ENCODE data around the gene PDE2A. TPM values are rescaled to one million over a fixed set of nuclear protein-coding genes. Genes with fewer than 3 reads are reported as not detected.

The PDE2A gene
- total RNA-seq, 1 donor from 2014 or later = 403 TPM

DNA sequence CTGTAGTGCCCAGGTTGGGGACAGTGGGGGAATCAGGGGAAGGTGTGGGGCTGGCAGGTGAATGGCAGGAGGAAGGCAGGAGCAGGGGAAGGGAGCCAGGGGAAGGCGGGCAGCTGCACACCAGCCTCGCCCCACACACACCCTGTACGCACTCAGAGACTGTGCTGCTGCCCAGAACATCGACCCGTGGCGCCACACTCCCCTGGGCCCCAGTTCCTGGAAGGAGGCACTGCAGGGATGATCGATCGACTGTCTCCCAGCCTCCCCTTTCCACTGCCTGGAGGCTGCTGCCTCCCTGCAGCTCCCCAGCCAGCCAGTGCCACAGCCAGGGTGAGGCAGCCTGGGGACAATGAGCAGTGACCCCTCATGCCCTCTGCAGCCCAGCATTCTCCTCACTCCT, 19.2 kb downstream of the PDE2A start:
- DNase-seq (ENCODE audit: low spot score in 2 of 2) = no peak
- no peaks in the 10 kb centered on the region for H3K9me3 ChIP-seq
- no peak overlapping the region for H3K4me3 ChIP-seq
- TF ChIP-seq CTCF (IDR thresholded peaks at IDR 0.05) = no peak
- H3K36me3 ChIP-seq = no peaks in the 10 kb centered on the region
- intact Hi-C loops (cut with DNase I) = no loop called here
- H3K27ac ChIP-seq = no peak overlapping the region
- no peaks in the 10 kb centered on the region for H3K4me1 ChIP-seq
- no peaks in the 10 kb centered on the region for H3K27me3 ChIP-seq

GRCh38 chr11:72653649-72654048, 20.6 kb downstream of the PDE2A start:
- intact Hi-C loops (cut with DNase I) = no loop called here
- no peak for TF ChIP-seq CTCF (IDR thresholded peaks at IDR 0.05)
- H3K4me3 ChIP-seq = no peak overlapping the region

DNA sequence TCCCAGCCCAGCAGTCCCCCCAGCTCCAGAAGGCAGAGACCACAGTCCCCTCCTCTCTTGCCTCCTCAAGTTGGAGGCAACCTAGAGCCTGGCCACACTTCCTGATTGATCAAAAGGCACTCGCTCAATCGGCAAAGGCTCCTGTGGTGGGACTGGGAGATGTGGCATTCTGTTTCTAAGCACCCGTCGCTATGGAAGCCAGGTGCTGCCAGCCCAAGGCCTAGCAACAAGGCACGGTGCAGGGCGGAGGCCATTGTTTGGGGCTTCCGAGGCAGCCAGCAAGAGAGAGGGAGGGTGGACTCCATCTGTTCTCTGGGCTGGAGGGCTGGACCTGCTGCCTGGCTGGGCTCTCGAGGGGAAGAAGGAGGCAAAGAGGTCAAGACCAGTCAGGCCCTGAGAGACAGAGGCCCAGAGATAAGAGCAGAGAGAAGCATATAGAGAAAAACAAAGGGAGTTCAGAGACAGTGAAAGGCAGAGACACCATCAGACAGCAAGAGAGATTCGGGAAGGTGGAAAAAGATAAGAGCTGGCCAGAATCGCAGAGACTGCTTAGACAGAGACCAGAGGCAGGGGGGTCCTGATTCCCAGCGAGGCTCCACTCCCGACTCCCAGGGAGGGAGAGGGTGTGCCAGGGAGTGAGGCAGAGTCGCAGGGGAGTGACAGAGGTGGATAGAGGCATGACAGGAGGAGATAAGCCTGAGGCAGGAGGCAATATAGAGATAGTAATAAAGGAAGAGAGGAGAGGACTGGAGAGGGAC, 21.2 kb downstream of the PDE2A start:
- Histone ChIP-seq H3K27me3 (no peaks in the 10 kb centered on the region), H3K4me3 (no peak overlapping the region), H3K4me1 (no peaks in the 10 kb centered on the region), H3K27ac (no peak overlapping the region), H3K36me3 (no peaks in the 10 kb centered on the region), H3K9me3 (no peaks in the 10 kb centered on the region)
- no peak for TF ChIP-seq CTCF (IDR thresholded peaks at IDR 0.05)
- DNase-seq (ENCODE audit: low spot score in 2 of 2) = no peak
- intact Hi-C loops (cut with DNase I) = no loop called here

More at GRCh38 chr11:72653649-72654048, 20.6 kb downstream of the PDE2A start:
- no peak overlapping the region for H3K27ac ChIP-seq
- H3K36me3 ChIP-seq = no peaks in the 10 kb centered on the region
- no peak for DNase-seq (ENCODE audit: low spot score in 2 of 2)
- no peaks in the 10 kb centered on the region for H3K9me3 ChIP-seq
- no peaks in the 10 kb centered on the region for H3K27me3 ChIP-seq
- H3K4me1 ChIP-seq = no peaks in the 10 kb centered on the region

GRCh38 chr11:72652133-72652532, 22.1 kb downstream of the PDE2A start:
- no peak for TF ChIP-seq CTCF (IDR thresholded peaks at IDR 0.05)
- H3K4me1 ChIP-seq = no peaks in the 10 kb centered on the region
- no peaks in the 10 kb centered on the region for H3K36me3 ChIP-seq
- no peaks in the 10 kb centered on the region for H3K9me3 ChIP-seq
- no peak overlapping the region for H3K27ac ChIP-seq
- no peaks in the 10 kb centered on the region for H3K27me3 ChIP-seq
- intact Hi-C loops (cut with DNase I) = no loop called here
- H3K4me3 ChIP-seq = no peak overlapping the region
- no peak for DNase-seq (ENCODE audit: low spot score in 2 of 2)

DNA sequence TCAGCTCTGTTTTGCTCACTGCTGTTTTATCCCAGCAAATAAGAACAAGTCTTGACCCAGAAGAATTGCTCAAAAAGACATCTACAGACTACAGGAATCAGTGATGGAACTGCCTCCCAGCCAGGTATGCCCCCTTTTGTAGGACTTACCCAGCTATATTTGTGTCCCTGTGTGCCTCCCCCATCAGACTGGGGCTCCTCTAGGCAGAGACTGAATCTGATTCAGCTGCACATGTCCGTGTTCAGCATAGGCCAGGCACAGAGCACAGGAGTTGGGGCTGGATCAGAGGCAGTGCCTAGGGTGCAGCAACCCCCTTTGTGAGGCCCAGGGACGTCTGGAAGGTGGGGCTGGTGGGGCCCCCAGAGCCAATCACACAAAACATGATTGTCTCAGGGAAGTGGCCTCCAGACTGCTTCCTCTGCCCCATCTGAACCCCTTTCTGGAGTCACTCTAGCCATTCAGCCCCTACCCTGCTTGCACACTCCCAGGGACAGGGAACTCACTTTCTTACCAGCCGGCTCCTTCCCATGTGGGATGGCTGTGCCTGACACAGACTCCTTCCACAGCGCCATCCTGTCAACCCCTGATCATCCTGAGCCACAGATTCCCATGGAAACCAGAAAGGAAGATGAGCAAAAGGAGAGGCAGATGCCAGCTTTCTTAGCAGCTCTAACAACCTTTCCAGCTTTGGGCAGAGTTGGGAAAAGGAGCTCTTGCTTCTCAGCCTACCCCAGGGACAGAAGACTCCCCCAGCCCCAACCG, 24.8 kb downstream of the PDE2A start:
- no peak overlapping the region for H3K27ac ChIP-seq
- H3K4me1 ChIP-seq = no peaks in the 10 kb centered on the region
- H3K36me3 ChIP-seq = no peaks in the 10 kb centered on the region
- TF ChIP-seq CTCF (IDR thresholded peaks at IDR 0.05) = no peak
- intact Hi-C loops (cut with DNase I) = no loop called here
- H3K4me3 ChIP-seq = no peak overlapping the region
- no peak for DNase-seq (ENCODE audit: low spot score in 2 of 2)
- no peaks in the 10 kb centered on the region for H3K9me3 ChIP-seq
- H3K27me3 ChIP-seq = no peaks in the 10 kb centered on the region
